CMK (cell line): ENCODE data around the gene OSBPL9.
"Not testable (repeated sequence)": the region's sequence is repeated elsewhere in the genome, so short reads cannot be mapped to it uniquely, and the experiment has no call there.

Experiments used
- DNase-seq: peaks from one replicate; pipeline ENCODE4 v3.0.0-alpha.2; 2010; ENCODE audit warnings: low read depth

The OSBPL9 gene

DNA sequence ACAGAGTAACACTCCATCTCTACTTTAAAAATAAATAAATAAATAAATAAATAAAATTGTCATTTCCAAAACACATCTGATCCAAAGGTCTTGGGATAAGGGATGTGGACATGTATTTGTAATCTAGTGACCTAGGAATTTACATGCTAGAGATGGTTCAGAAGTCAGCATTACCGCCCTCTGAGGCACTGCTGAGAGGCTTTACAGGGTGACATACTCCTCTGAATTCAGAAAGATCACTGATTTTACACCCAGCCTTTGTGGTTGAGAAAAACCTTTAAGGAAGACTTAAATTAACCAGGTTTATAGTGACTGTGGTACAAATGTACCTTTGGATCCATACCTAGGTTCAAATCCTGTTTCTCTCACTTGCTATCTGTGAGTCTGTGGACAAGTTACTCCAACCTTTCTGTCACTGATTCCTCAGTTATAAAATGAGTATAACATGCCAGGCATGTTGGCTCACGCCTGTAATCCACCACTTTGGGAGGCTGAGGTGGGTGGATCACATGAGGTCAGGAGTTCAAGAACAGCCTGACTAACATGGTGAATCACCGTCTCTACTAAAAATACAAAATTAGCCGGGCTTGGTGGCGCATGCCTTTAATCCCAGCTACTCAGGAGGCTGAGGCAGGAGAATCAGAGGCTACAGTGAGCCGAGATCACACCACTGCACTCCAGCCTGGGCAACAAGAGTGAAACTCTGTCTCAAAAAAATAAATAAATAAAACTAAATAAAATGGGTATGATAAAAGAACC lies 20.1 kb downstream of the OSBPL9 start:
- no peak for DNase-seq

DNA sequence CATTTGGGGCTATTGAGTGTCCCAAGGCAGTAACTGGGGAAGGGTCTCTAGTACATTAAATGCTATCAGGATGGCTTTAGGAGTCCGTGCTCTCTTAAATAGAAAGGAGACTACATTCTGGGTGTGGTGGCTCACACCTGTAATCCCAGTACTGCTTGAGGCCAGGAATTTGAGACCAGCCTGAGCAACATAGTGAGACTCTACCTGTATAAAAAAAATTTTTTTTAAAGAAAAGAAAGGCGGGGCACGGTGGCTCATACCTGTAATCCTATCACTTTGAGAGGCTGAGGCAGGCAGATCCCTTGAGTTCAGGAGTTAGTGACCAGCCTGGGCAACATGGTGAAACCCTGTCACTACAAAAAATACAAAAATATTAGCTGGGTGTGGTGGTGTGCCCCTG lies 21.5 kb downstream of the OSBPL9 start:
- DNase-seq: no peak

DNA sequence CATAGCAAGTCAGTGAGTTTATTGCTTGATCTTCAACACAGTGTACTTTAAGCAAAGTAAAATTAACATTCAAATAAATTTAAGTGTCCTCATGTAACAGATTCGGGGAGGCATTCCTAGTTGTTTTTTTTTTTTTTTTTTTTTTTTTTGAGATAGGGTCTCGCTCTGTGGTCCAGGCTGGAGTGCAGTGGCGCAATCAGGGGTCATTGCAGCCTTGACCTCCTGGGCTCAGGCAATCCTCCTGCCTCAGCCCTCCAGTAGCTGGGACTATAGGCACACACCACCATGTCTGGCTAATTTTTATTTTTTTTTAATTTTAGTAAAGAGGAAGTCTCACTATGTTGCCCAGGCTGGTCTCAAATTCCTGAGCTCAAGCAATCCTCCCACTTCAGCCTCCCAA lies 22.8 kb downstream of the OSBPL9 start:
- DNase-seq: no peak

DNA sequence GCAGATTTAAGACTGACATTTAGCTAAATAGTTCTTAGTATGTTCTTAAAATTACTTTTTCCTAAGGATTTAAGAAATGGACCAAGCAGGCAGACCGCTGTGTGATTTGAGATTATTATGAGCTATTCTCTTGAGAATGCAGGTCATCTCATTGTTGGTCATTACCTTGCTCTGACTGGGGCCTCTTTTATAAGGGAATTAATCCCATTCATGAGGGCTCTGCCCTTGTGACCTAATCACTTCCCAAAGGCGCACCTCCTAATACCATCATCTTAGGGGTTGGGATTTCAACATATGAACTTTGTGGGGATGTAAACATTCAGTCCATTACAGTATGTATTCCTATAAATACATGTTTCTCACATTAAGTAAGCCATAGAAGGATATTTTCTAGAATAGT lies 24.2 kb downstream of the OSBPL9 start:
- DNase-seq: no peak

DNA sequence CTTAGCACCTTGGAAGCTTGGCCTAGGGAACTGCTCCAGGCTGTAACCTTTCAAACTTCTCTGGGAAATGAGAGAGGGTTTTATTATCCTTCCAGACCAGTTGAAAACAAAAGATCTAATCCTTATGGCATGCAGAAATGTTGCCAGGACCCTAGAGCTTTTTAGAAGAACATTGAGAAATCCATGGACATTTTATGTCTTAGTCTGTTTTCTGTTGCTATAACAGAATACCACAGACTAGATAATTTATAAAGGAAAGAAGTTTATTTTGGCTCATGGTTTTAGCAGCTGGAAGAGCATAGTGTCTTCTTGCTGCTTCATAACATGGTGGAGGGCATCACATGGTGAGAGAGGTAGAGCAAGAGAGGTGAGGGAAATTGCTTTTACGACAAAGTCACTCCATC lies 25.8 kb downstream of the OSBPL9 start:
- no peak for DNase-seq

DNA sequence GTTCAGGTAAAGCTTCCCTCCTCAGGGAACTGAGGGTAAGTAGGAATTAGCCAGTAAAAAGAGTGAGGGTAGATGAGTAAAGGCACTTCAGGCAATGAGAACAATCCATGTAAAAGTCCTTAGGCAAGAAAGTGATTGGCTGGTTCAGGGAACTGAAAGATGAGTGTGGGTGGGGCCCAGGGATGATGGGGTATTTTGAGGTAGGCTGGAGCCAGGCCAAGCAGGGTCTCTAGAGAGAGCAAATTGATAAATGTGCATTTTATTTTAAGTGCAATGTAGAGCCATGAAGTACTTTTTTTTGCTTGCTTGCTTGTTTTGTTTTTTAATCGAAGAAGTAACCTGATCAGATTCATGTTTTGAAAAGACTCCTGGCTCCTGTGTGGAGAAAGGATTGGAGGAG lies 26.5 kb downstream of the OSBPL9 start:
- no peak for DNase-seq

DNA sequence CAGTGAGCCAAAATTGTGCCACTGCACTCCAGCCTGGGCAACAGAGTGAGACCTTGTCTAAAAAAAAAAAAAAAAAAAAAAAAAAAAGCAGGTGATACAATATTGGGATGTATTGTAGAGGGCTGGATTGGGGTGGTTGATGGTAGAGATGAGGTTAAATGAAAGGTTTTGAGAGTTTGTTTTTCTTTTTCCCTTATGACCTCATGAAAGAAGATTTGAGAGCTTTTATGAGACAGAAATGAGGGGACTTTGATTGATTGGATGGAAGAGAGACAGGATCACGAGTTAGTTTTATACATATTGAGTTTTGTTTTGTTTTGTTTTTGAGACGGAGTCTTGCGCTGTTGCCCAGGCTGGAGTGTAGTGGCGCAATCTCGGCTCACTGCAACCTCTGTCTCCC lies 27.1 kb downstream of the OSBPL9 start:
- DNase-seq: no peak

DNA sequence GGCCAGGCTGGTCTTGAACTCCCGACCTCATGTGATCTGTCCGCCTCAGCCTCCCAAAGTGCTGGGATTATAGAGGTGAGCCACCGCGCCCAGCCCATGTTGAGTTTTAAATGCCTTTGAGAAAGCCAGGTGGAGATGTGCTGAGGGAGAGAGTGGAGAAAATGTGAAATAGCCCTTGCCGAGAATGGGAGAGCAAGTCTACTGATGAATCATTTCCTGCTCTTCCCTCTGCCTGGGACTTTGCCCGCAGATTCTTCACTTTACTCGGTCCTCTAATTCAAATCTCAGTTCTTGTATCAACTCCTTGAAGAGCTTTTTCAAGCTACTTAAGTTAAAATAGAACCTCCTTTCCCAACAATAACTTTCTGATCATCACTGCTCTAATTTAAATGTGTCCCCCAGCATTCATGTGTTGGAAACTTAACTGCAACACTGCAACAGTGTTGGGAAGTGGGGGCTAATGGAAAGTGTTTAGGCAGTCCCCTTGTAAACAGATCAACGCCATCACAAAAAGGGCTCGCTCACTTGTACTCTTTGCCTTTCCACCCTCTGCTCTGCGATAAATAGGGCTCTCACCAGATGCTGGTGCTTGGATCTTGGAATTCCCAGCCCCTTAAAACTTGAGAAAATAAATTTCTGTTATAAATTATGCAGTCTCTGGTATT lies 27.8 kb downstream of the OSBPL9 start:
- DNase-seq: no peak

DNA sequence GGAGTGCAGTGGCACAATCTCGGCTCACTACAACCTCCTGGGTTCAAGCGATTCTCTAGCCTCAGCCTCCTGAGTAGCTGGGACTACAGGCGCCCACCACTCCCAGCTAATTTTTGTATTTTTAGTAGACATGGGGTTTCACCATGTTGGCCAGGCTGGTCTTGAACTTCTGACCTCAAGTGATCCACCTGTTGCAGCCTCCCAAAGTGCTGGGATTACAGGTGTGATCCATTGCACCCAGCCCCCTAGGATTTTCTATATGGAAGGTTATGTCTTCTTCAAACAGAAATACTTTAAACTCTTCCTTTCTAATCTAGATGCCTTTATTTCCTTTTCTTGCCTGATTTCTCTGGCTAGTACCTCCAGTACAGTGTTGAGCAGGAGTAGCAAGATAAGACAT lies 29.7 kb downstream of the OSBPL9 start:
- not testable (repeated sequence) for DNase-seq

DNA sequence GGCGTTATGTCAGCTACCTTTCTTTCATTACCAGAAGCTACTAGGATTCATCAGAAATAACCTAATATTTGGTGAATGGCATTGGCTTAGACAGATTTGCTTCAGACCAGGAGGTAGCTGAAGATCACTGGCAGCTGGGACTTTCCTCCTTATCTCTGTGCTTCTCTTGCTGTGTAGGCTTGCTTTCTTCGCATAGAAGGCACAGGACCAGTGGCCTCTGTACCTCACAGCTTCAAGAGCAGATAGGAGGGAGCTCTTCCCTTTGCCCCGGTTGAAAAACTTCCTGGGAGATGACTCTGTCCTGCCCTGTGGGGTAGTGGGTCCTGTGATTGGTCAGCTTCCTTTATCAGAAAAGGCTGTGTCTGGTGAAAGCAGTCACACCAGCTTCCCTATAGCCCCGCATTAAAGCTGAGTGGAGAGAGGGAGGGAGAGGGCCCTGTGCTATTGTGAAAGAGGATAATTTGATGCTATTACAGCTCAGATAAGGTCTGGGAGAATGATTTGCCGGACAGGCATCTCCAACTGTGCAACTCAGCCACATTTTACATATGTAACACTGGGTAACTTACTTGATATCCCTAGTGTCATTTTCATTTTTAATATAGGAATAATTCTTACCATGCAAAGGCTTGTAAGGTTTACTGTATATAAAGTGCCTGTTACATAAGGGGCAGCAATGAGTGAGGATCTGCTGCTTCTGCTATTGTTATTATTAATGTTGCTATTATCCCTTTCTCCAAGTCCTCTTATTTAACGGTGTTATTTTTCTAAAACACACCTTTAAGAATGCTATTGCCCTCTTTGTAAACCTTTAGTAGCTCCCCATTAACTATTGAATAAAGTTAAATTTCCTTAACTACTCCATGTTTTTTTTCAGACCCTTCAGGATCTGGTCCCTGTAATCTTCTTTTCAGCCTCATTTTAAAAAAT lies 31.6 kb downstream of the OSBPL9 start:
- DNase-seq: peak; percentile 48

DNA sequence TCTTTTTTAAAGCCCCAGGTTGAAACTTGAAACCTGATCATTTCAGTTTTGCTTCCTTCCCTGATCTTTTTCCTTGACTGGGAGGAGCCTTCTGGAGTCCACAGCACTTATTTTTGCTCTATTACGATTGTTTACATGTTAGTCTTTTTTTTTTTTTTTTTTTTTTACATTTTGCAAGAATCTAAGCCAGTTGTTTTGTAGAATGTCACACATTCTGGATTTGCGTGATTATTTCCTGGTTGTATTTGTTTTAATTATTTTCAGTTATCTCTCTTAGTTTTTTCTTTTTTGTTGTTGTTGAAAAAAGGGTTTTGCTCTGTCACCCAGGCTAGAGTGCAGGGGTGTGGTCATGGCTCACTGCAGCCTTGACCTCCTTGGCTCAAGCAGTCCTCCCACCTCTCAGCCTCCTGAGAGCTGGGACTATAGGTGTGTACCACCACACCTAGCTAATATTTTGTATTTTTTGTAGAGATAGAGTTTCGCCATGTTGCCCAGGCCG lies 32.8 kb downstream of the OSBPL9 start:
- no peak for DNase-seq

DNA sequence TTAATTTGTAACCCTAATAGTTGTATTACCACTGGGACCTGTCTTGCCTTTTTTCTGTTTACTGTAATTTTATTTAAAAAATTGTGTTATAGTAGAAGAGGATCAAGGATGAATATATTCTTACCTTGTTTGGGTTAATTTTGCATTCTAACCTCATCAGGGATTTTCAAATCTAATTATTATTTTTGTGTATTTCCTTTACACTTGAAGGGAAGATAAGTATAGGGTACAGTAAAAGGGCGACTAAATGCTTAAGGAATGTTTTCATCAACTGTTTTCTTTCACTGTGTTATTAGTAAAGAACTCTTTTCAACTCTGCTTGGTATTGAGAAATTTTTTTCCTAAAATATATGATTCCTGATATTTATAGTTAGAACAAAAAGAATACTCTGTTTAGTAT lies 33.3 kb downstream of the OSBPL9 start:
- no peak for DNase-seq

DNA sequence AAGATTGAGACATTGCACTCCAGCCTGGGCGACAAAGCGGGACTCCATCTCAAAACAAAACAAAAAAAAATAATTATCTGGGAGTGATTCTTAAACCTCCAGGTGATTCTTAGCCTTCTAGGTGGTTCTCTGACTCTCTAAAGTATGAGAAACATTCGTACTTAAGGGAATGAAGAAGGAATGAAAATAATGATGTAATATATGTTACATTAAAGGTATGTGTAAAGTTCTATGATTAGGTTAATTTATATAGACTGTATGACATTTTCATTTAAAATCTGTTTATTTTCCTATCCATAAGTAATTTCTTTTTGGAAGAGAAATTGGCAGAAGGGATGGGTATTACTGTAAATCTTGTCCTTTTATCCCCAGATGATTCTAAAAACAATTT lies 34.7 kb downstream of the OSBPL9 start:
- DNase-seq: no peak

DNA sequence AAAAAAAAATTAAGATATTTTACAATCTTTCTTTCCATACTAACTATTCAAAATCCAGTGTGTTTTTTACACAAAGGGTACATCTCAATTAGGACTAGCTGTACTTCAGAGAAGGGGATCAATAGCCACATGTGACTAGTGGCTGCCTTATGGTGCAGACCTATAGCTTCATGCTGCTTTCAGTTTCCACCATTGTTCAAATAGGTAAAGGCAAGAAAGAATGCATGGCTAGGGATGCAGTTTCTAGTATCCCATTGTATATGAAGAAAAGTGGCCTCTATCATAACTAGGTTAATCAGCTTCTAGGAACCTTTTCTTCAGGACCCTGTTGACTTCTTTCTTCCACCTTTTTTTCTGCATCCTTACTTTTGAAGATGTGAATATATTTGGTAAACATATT lies 35.7 kb downstream of the OSBPL9 start:
- DNase-seq: no peak

DNA sequence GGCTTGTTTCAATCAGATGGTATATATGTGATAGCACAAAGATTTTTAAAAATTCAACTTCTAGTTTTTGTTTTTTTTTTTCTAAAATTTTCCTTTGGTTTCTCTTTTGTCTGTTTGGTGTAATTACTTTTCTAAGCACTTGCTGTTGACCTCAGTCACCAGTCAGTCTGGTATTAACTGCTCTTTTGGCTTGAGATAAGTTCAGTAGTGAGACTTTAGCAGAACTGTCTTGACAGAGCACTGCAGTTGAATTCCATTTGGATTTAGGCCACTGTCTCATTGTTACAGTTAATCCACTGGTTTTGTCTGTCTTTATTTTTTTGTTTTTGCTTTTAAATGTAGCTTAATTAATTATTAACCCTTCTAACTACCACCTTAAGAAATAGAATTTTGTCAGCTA lies 36.2 kb downstream of the OSBPL9 start:
- no peak for DNase-seq

DNA sequence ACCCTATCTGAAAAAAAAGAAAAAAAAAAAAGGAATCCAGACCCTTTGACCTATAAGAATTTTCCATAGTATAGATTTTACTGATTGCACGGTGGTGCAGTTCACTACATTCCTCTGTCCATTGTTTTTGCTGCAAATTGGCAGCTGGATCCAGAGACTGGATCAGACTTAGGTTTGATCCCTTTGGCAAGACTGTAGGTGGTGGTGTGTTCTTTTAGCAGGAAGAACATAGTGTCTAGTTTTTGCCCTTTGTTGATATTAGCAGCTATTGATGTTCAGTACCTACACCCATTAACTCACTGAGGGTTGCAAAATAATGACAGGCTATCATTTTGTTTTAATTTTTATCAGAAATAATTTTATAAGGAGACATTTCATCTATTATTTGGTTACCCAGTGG lies 37.1 kb downstream of the OSBPL9 start:
- DNase-seq: no peak

DNA sequence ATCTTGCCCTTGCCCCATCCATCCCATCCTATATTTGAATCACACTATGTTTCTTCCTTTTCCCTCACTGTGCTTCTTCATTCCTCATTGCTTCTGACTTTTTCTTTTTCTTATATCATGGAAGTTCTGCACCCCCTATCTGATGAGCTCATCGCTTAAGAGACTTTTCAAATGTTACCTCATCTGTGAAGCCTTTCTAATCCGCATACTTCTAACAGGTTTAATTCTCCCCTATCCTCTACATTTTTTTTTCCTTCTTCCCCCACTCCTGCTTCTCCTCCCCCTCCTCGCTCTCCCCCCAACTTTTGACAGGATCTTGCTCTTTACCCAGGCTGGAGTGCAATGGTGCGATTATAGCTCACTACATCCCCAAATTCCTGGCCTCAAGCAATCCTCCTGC lies 39.5 kb downstream of the OSBPL9 start:
- no peak for DNase-seq

DNA sequence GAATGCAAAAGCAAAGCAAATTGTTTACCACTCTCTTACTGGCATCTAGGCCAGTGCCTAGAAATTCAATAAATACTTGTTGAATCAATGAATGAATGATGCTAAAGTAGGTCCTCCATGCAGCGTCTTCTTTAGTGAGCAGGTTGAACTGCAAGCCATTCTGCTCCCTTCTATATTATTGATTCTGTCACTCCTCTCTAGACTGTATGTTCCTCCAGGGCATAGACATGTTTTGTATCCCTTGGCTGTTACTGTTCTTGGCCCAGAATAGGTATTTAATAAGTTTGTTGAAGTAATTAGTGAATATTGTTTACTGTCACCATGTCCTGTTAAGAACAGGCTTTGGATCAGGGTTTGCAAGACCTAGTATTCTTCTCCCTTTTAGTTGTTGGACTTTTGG lies 43.7 kb downstream of the OSBPL9 start:
- DNase-seq: no peak

DNA sequence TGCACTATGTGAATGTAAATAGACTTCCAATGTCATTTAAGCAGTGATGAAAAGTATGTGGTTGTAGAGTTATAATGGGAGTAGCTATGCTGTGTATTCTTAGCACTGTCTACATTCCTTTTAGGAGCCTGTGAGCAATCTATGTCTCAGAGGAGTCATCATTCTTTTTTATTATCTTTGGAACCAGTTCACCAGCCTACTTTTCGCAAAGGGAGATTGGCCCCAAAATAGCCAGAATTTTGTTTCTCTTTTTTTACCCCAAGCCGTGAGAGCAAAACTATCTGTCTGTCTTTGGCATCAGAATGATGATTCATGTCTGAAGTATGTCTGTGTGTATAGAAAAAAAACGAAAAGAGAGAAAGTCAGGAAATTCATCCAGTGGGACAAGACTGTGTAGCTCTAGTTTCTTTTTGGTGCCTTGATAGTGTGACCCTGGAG lies 44.2 kb downstream of the OSBPL9 start:
- DNase-seq: no peak

DNA sequence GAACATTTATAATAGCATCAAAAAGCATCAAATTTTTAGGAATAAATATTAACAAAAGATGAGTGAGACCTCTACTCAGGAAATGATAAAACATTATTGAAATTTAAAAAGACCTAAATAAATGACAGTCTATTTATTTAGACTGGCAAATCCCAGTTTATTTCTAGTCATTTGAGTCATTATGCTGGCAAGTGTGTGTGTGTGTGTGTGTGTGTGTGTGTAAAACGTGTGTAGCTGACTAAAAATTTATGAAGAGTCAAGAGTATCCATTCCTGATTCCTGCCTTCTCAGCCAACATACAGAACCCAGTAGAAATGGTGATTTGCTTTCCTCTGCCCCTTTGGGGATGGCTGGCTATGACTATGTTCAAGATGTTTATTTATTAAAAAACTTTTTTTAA lies 46.2 kb downstream of the OSBPL9 start:
- no peak for DNase-seq

DNA sequence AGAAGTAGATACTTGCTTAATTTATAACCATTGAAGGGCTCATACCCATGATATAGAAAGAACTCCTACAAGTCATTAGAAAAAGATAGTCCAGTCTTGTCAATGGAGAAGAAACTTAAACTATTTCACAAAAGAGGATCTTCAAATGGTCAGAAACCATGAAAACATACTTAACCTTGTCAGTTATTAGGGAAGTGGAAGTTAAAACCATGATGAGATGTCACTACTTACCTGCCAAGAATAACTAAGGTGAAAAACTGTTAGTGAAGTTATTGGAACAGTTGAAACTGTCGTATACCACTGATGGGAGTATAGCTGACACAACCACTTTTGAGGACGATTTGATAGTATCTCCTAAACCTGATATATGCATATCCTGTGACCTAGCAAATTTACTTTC lies 46.8 kb downstream of the OSBPL9 start:
- no peak for DNase-seq

DNA sequence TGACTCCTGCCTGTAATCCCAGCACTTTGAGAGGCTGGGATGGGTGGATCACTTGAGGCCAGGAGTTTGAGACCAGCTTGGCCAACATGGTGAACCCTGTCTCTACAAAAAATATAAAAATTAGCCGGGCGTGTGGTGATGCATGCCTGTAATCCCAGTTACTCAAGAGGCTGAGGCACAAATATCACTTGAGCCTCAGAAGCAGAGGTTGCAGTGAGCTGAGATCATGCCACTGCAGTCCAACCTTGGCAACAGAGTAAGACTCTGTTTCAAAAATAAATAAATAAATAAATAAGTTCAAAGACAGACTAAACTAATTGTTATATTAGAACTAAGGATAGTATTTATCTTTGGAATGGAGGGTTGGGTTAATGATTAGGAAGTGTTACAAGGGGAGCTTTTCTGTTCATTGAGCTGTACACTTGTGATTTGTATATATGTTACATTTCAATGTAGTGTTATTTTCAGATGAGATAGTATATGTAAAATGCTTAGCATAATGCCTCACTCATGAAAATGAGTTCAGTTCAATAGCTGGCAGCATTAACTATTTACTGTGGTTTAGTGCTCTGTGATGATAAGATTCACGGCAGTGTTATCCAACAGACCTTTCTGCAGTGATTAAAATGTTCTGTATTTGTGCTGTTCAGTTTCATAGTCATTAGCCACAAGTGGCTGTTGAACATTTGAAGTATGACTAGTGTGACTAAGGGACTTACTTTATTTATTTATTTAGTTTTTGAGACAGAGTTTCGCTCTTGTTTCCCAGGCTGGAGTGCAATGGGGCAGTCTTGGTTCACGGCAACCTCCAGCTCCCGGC lies 47.7 kb downstream of the OSBPL9 start:
- no peak for DNase-seq
